GM06990 (cell line): Measurements from ENCODE around the gene RBM23.
"Not testable (repeated sequence)": the region's sequence is repeated elsewhere in the genome, so short reads cannot be mapped to it uniquely, and the experiment has no call there.

Experiments
- DNase-seq: peaks from one replicate; pipeline ENCODE4 v3.0.0-alpha.2; 2011; ENCODE audit not compliant: insufficient read length; ENCODE audit errors: extremely low read depth
- H3K27me3 ChIP-seq: replicated peaks from 2 replicates; pipeline ENCODE4 v1.6.0; 2011; ENCODE audit warnings: low read length; ENCODE audit not compliant: control insufficient read depth, insufficient read depth
- H3K36me3 ChIP-seq: 2 replicates; pipeline ENCODE4 v1.5.1; 2011; ENCODE audit warnings: low read length; ENCODE audit not compliant: control insufficient read depth, insufficient read depth
- H3K4me3 ChIP-seq: replicated peaks from 2 replicates; pipeline ENCODE4 v1.5.1; 2011; ENCODE audit warnings: low read depth, mild to moderate bottlenecking, control low read depth, low read length
- CTCF ChIP-seq: IDR thresholded peaks from 2 replicates; pipeline ENCODE4 v1.5.1; 2011; ENCODE audit warnings: low read length, control low read depth, mild to moderate bottlenecking, inconsistent platforms; ENCODE audit not compliant: insufficient read depth, poor library complexity, severe bottlenecking

The RBM23 gene

GRCh38 chr14:22852599-22852939 is 66.4 kb downstream of the RBM23 start:
- TF ChIP-seq CTCF = no peak
- no peak for DNase-seq
- Histone ChIP-seq H3K4me3 (no peak overlapping the region), H3K36me3 (no peaks in the 10 kb centered on the region), H3K27me3 (no peaks in the 10 kb centered on the region)

GRCh38 chr14:22852178-22852577 is 66.8 kb downstream of the RBM23 start:
- not testable (repeated sequence) for H3K36me3 ChIP-seq, DNase-seq, H3K4me3 ChIP-seq, H3K27me3 ChIP-seq

GRCh38 chr14:22850944-22851764 is 67.8 kb downstream of the RBM23 start:
- no peak for DNase-seq
- Histone ChIP-seq H3K36me3 (no peaks in the 10 kb centered on the region), H3K27me3 (no peaks in the 10 kb centered on the region; the same call in 1 of the 2 replicates), H3K4me3 (no peak overlapping the region)
- no peak for TF ChIP-seq CTCF

GRCh38 chr14:22849212-22849819 is 69.6 kb downstream of the RBM23 start:
- no peak overlapping the region for H3K4me3 ChIP-seq
- TF ChIP-seq CTCF = no peak

GRCh38 chr14:22848351-22849164 is 70.4 kb downstream of the RBM23 start:
- Histone ChIP-seq H3K36me3 (no peaks in the 10 kb centered on the region), H3K27me3 (no peaks in the 10 kb centered on the region; the same call in 1 of the 2 replicates), H3K4me3 (no peak overlapping the region)
- TF ChIP-seq CTCF = no peak
- no peak for DNase-seq

More at GRCh38 chr14:22849212-22849819, 69.6 kb downstream of the RBM23 start:
- Histone ChIP-seq H3K36me3 (no peaks in the 10 kb centered on the region), H3K27me3 (no peaks in the 10 kb centered on the region; the same call in 1 of the 2 replicates)
- no peak for DNase-seq
